ENCODE data around the gene KITLG. TPM values are rescaled to one million over a fixed set of nuclear protein-coding genes. Genes with fewer than 3 reads are reported as not detected.

KITLG gene
- total RNA-seq, 2 donors from 2014 or later: 4.4 to 4.9 TPM

DNA sequence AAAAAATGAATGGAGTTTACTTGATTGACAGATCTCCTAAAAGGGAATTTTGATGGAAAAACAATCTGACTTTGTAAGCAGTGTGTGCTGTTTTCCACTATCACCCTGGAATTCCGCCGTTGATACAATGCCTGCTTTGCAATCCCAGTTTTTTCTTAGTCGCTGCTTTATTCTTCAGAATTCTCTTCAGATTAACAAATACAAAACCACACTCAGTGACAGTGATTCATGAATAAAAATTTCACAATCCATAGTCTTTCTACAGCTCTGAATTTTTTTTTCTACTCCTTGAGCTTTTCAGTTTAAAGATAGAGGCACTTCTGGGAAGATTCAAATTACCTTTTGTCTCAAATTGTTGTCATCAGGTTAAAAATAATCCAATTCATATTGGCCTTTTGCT lies 44.6 kb upstream of the KITLG start:
- DNase-seq (no peak), ATAC-seq (no peak)
- intact Hi-C loops (cut with DNase I): no loop called here
- Histone ChIP-seq H3K27ac (no peak overlapping the region), H3K9me3 (no peaks in the 10 kb centered on the region), H3K36me3 (replicated peaks in 1 of 2; ENCODE audit: insufficient read depth in 1 of 2, low read depth in 2 of 2) (no peaks in the 10 kb centered on the region), H3K4me1 (peaks cover 11% of the 10 kb centered on the region), H3K4me3 (no peak overlapping the region), H3K27me3 (no peaks in the 10 kb centered on the region)
- 80 to 83% methylated on average over 3 of the region's 3 CpGs for WGBS, 2 donors
- no peak for TF ChIP-seq CTCF (IDR thresholded peaks at IDR 0.05)
- TF ChIP-seq POLR2A (IDR thresholded peaks at IDR 0.05): no peak

DNA sequence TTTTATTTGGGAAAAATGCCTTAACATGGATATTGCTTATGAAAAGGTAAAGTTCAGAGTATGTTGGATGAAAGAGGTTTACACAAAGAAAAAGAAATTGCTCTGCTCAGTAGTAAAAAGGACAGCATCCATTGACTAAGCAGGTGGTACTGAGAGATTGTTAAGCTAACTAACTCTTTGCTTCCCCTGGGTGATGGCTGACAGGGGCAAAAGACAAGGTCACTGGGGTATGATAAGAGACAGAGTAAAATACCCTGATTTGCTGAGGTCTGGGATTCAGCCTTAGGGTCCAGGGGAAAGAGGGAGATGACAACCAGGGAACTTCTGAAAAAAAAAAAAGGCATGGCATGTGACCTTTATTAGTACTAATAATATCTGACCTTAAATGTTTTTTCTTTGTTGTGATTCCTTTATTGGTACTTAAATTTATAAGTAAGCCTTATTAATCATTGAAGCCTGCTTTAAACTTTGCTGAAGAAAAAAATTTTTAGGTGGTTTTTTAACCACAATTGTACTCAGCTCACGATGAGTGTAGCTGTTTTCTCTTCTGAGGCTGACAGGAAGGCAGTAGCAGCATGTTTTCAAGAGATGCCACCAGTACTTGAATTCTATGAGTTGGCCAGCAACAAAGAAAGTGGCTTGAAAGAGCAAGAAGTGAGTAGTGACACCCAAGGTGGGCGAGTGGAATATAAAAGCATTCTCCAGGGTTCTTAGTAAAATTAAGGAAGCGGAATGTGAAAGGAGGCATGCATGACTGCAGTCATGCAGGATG lies 43.7 kb upstream of the KITLG start:
- Histone ChIP-seq H3K27me3 (no peaks in the 10 kb centered on the region), H3K9me3 (no peaks in the 10 kb centered on the region), H3K27ac (no peak overlapping the region), H3K36me3 (replicated peaks in 1 of 2; ENCODE audit: insufficient read depth in 1 of 2, low read depth in 2 of 2) (no peaks in the 10 kb centered on the region), H3K4me3 (no peak overlapping the region), H3K4me1 (peaks cover 8% of the 10 kb centered on the region)
- ATAC-seq (no peak), DNase-seq (no peak)
- intact Hi-C loops (cut with DNase I): no loop called here
- no peak for TF ChIP-seq POLR2A (IDR thresholded peaks at IDR 0.05)
- TF ChIP-seq CTCF (IDR thresholded peaks at IDR 0.05): no peak
- WGBS, 2 donors: 80 to 90% methylated on average over 3 of the region's 3 CpGs

GRCh38 chr12:88617352-88617751 lies 37.1 kb upstream of the KITLG start:
- intact Hi-C loops (cut with DNase I): no loop called here
- H3K27ac ChIP-seq: no peak overlapping the region
- no peaks in the 10 kb centered on the region for H3K36me3 ChIP-seq (replicated peaks in 1 of 2; ENCODE audit: insufficient read depth in 1 of 2, low read depth in 2 of 2)
- no peaks in the 10 kb centered on the region for H3K9me3 ChIP-seq
- no peak for TF ChIP-seq CTCF (IDR thresholded peaks at IDR 0.05)
- TF ChIP-seq POLR2A (IDR thresholded peaks at IDR 0.05): no peak
- H3K4me3 ChIP-seq: no peak overlapping the region
- no peak for ATAC-seq
- WGBS, 2 donors: 80 to 94% methylated on average over 1 of the region's 1 CpG
- no peaks in the 10 kb centered on the region for H3K27me3 ChIP-seq
- no peaks in the 10 kb centered on the region for H3K4me1 ChIP-seq
- no peak for DNase-seq

GRCh38 chr12:88615490-88615889 lies 35.2 kb upstream of the KITLG start:
- Histone ChIP-seq H3K27me3 (no peaks in the 10 kb centered on the region), H3K4me1 (no peaks in the 10 kb centered on the region), H3K9me3 (no peaks in the 10 kb centered on the region), H3K36me3 (replicated peaks in 1 of 2; ENCODE audit: insufficient read depth in 1 of 2, low read depth in 2 of 2) (no peaks in the 10 kb centered on the region), H3K4me3 (no peak overlapping the region), H3K27ac (no peak overlapping the region)
- DNase-seq (no peak), ATAC-seq (no peak)
- no peak for TF ChIP-seq CTCF (IDR thresholded peaks at IDR 0.05)
- no peak for TF ChIP-seq POLR2A (IDR thresholded peaks at IDR 0.05)
- WGBS, 2 donors: 86 to 95% methylated on average over 1 of the region's 1 CpG
- intact Hi-C loops (cut with DNase I): no loop called here

DNA sequence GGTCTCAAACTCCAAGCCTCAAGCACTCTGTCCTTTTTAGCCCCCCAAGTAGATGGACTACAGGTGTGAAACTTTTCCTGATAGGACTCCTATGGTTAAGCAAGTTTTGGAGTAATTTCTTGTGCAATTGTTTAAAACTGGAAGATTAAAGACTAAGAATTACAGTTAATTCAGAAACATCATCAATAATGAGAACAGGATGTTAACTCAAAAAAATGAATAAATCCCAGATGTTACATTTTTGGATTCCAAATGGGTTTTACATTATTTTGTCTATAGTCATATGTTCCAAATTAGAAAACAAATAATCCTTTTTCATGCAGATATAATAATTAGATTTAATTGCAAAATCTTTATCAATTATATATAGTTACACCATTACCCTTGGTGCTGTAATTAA lies 24.4 kb upstream of the KITLG start:
- Histone ChIP-seq H3K36me3 (replicated peaks in 1 of 2; ENCODE audit: insufficient read depth in 1 of 2, low read depth in 2 of 2) (no peaks in the 10 kb centered on the region), H3K4me3 (no peak overlapping the region), H3K27me3 (no peaks in the 10 kb centered on the region), H3K4me1 (no peaks in the 10 kb centered on the region), H3K27ac (no peak overlapping the region), H3K9me3 (no peaks in the 10 kb centered on the region)
- DNase-seq (no peak), ATAC-seq (no peak)
- TF ChIP-seq CTCF (IDR thresholded peaks at IDR 0.05) (no peak), POLR2A (IDR thresholded peaks at IDR 0.05) (no peak)
- intact Hi-C loops (cut with DNase I): no loop called here
